ENCODE data around the gene TLR7.

Gene TLR7

GRCh38 chrX:12866451-12867377 lies at the start of gene TLR7:
Gene TLR7, plus strand, starts transcription at chrX:12867072. Its CDS starts 507 bp downstream, at chrX:12867579.
- DNase-seq (ENCODE audit: low spot score) = no peak

GRCh38 chrX:12817528-12817927 lies 49.3 kb upstream of the TLR7 start:
- DNase-seq (ENCODE audit: low spot score) = no peak

GRCh38 chrX:12819222-12819621 lies 47.6 kb upstream of the TLR7 start:
- DNase-seq (ENCODE audit: low spot score) = no peak

GRCh38 chrX:12820737-12821136 lies 46.1 kb upstream of the TLR7 start:
- DNase-seq (ENCODE audit: low spot score) = no peak

- DNase-seq (ENCODE audit: low spot score) = no peak
These were observed 41.9 kb upstream of the TLR7 start for GRCh38 chrX:12824944-12825343.

- no peak for DNase-seq (ENCODE audit: low spot score)
These were observed 41.1 kb upstream of the TLR7 start for GRCh38 chrX:12825801-12826200.

- no peak for DNase-seq (ENCODE audit: low spot score)
These were observed 23.7 kb upstream of the TLR7 start for GRCh38 chrX:12843061-12843667.

GRCh38 chrX:12843668-12844279 lies 23.1 kb upstream of the TLR7 start:
- DNase-seq (ENCODE audit: low spot score) = no peak

- no peak for DNase-seq (ENCODE audit: low spot score)
These were observed 22.6 kb upstream of the TLR7 start for GRCh38 chrX:12844319-12844718.

GRCh38 chrX:12865359-12865758 lies 1.5 kb upstream of the TLR7 start:
- DNase-seq (ENCODE audit: low spot score) = no peak

GRCh38 chrX:12867685-12868084 lies 813 bp downstream of the TLR7 start:
- no peak for DNase-seq (ENCODE audit: low spot score)

GRCh38 chrX:12868747-12869146 lies 1.9 kb downstream of the TLR7 start:
- DNase-seq (ENCODE audit: low spot score) = no peak

GRCh38 chrX:12871257-12871656 lies 4.4 kb downstream of the TLR7 start:
- DNase-seq (ENCODE audit: low spot score) = no peak

GRCh38 chrX:12872741-12873140 lies 5.9 kb downstream of the TLR7 start:
- no peak for DNase-seq (ENCODE audit: low spot score)

GRCh38 chrX:12874581-12874980 lies 7.7 kb downstream of the TLR7 start:
- DNase-seq (ENCODE audit: low spot score) = no peak

- DNase-seq (ENCODE audit: low spot score) = no peak
These were observed 10.5 kb downstream of the TLR7 start for GRCh38 chrX:12877386-12877785.

- DNase-seq (ENCODE audit: low spot score) = no peak
These were observed 11.7 kb downstream of the TLR7 start for GRCh38 chrX:12878536-12878935.

GRCh38 chrX:12881914-12882313 lies 15.0 kb downstream of the TLR7 start:
- DNase-seq (ENCODE audit: low spot score) = no peak

GRCh38 chrX:12885508-12885907 lies 18.6 kb downstream of the TLR7 start:
- no peak for DNase-seq (ENCODE audit: low spot score)

- no peak for DNase-seq (ENCODE audit: low spot score)
These were observed 19.7 kb downstream of the TLR7 start for GRCh38 chrX:12886545-12886944.

GRCh38 chrX:12887141-12887540 lies 20.3 kb downstream of the TLR7 start:
- no peak for DNase-seq (ENCODE audit: low spot score)

GRCh38 chrX:12887767-12888166 lies 20.9 kb downstream of the TLR7 start:
- no peak for DNase-seq (ENCODE audit: low spot score)

GRCh38 chrX:12890467-12890866 lies 23.6 kb downstream of the TLR7 start:
- no peak for DNase-seq (ENCODE audit: low spot score)
